Fibroblast of peridontal ligament (primary cell): ENCODE results near the gene WLS.
A peak's percentile ranks its signal among the peaks of the same experiment; 100 is the strongest.
"Not testable (repeated sequence)": the region's sequence is repeated elsewhere in the genome, so short reads cannot be mapped to it uniquely, and the experiment has no call there.

Source experiments
- DNase-seq: peaks from one replicate; pipeline ENCODE4 v3.0.0-alpha.2; 2010; ENCODE audit errors: extremely low read depth

Gene WLS

GRCh38 chr1:68166348-68166747 is 66.0 kb downstream of the WLS start:
- DNase-seq = no peak

- no peak for DNase-seq
Observed at GRCh38 chr1:68165665-68166064, 66.7 kb downstream of the WLS start.

DNA sequence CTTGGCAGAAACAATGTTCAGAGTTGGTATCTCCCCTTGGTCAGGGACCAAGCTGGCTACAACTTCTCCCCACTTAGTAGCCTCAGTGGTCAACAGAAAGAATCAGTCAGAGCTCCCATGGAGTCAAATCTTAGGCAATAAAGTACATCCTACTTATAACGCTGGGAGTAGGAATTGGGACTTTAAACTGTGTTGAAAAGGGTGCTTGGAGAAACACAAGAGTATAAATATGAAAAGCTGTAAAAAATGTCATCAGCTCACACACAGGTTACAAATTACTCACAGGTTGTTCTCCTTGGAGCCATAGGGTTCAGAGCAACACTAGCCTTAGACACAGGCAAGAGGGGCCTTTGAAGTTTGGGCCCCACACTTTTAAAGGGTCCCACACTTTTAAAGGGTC is 67.4 kb downstream of the WLS start:
- DNase-seq = no peak

- no peak for DNase-seq
Observed at GRCh38 chr1:68163220-68163619, 69.1 kb downstream of the WLS start.

DNA sequence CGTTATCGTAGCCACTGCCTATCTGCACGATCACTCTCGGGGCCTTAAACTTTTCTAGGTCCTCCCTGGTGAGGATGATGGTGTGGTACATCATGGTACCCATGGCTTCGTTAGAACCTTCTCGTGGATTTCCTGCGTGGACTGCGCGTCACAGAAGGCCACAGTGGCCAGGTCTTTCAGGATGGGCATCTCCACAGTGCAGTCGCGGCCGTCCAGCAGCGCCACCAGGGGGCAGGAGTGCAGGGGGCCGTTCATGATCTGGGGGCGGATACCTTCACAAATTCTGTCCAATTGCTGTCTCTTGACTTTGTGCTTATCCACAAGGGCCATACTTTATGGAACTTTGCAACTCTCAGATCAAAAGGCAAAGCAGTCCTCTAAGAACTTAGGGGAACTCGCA is 69.6 kb downstream of the WLS start:
- no peak for DNase-seq

DNA sequence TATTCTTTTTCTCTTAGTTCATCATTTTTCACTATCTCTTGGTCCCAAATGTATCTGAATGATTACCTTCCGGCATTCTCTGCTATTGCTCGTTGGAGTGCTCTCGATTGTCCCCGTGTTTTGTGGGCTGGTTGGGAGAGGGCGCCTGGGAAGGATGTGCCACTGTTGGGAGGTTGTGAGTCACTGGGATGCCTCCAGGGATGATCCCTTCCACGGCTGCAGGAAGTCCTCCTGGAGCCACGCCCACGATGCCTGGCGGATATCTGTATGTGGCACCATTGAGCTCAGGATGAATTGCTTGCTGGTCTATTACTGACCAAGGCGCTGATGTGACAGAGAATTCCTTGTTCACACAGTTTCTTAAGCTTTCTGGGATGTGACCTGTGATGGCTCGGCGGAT is 70.7 kb downstream of the WLS start:
- not testable (repeated sequence) for DNase-seq

- not testable (repeated sequence) for DNase-seq
Observed at GRCh38 chr1:68160935-68161334, 71.4 kb downstream of the WLS start.

DNA sequence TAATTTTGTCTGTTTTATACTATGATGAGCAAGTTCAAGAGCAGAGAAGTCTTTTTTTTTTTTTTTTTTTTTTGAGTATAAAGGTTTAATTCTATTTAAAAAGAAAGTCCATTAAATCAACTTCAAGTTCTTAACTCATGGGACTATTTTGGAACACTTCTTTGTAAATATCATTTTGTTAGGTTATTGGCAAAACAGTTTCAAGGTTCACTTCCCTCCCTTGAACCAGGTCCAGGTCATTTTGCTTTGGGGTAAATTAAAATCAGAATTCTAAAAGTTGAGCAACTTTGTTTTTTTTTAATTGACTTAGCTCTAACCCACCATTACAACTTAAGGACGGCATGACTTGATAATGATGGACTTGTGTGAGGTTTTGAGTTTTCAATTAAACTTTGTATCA is 72.3 kb downstream of the WLS start:
- no peak for DNase-seq

- DNase-seq = no peak
Observed at GRCh38 chr1:68158837-68159236, 73.5 kb downstream of the WLS start.

DNA sequence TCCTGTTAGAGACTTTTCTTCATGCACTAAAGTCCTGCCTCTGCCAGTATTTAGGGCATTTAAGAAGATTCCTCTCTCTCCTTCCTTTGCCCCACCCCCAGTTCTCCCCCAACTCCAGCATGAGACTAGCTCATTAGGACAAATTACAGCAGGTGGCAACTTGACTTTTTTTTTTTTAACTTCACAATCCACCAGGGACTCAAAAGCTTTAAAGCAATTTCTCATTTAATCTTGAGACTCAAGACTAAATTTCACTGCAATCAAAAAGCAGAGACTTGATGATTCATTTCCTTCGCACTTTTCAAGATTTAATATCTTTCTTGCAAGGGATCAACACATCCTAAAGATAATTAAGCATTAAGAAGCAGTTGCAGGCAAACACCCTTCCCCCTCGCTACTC is 74.9 kb downstream of the WLS start:
- DNase-seq = no peak

DNA sequence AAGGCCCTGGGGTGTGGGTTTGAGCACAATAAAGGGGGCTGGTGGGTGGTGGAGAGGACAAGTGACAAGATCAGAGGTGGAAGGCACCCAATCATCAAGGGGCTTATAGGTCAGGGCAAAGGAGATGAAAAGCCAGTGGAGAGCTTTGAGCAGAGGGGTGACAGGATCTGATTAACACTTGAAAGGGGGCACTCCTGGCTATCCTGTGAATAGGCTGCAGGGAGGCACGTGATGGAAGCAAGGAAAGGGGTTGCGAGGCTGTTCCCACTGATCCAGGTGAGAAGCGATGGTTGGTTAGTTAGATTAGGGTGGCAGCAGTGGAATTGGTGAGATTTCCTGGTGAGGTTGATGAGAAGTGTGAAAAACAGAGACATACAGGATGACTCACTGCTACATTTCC is 80.6 kb downstream of the WLS start:
- DNase-seq = no peak

DNA sequence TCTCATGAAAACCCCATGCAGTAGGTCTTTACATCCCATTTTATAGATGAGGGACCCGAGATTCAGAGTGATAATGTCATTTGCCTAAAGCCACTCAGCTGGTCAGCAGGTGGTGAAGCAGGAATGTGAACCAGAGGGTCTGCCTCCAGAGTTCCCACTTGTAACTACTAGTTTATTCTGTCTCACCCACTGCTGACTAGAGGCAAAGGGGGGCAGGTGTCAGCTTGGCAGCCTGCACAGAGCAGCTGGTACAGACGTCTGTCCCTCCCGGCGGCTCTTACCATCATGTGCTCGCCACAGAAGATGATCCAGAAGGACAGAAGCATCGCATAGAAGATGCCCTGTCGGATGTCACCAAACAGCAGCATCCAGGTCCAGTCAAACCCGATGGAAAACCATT is 82.4 kb downstream of the WLS start:
- no peak for DNase-seq

- DNase-seq = peak; percentile 34
Observed at GRCh38 chr1:68149110-68149798, 83.1 kb downstream of the WLS start.

GRCh38 chr1:68148631-68149030 is 83.7 kb downstream of the WLS start:
- no peak for DNase-seq

- DNase-seq = no peak
Observed at GRCh38 chr1:68147534-68148171, 84.7 kb downstream of the WLS start.

DNA sequence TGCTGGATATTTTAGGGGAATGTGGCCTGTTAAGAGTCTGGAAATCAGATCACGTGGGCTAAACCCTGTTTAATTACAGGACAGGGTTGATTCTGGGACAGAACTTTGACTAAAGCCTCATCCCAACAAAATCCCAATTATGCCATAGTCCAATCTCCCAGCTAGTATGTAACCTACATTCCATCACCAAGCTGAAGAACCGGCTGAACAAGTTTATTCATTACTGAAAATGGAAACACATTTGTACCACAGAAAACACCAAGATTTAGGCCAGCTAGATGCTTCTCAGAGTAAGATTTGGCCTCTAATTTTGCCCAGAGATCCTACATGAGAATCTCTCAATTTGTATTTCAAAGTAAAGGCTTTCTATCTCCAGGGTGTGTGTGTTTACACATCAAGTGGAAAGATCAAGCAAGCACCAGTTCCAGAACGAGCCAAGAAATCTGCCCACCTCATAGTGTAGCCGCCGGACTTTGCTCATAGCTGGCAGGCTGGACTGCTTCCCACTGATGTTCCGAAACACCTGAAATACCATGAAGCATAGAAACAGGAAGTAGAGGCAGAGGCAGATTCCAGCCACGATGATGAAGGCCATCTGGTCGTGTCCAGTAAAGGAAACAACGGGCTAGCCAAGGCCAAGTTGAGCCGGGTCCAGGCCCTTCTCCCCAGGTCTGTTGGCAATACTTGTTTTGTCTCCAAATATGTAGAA is 86.8 kb downstream of the WLS start:
- DNase-seq = no peak

- no peak for DNase-seq
Observed at GRCh38 chr1:68144856-68145255, 87.5 kb downstream of the WLS start.

GRCh38 chr1:68143633-68144032 is 88.7 kb downstream of the WLS start:
- DNase-seq = no peak

DNA sequence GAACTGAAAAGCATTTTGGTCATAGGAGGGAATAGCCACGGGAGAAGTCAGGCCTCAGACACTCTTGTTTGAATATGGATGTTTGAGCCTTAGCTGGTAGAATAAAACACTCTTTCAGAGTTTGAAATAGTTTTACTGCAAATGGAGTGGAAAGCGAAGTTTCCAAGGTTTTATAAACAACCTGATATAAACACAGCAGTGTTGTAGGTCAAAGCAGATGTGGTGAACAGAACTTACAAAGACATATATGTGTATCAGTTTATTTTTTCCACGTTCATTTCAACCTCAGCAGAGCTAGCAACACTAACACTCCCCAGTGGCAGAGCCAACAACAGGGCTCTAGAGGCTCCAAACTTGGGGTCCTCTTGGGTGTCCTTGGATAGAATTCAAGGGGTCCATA is 89.9 kb downstream of the WLS start:
- DNase-seq = peak; percentile 50

GRCh38 chr1:68142036-68142435 is 90.3 kb downstream of the WLS start:
- no peak for DNase-seq

- DNase-seq = peak; percentile 74
Observed at GRCh38 chr1:68141071-68142021, 91.0 kb downstream of the WLS start.

GRCh38 chr1:68140536-68140935 is 91.8 kb downstream of the WLS start:
- peak; percentile 53 for DNase-seq
